Measurements from ENCODE around the gene DDX54. TPM values are rescaled to one million over a fixed set of nuclear protein-coding genes. Genes with fewer than 3 reads are reported as not detected.

The DDX54 gene
- total and polyA plus RNA-seq, 2 of the 8 experiments (the other 6 are each of a cell fraction or from before 2014, with no cell fraction given), result 64.9 to 113 TPM

GRCh38 chr12:113144806-113145205 is 40.5 kb downstream of the DDX54 start:
- H4K8ac ChIP-seq (ENCODE audit: extremely low read depth, insufficient read depth, low read length), result no peak overlapping the region
- H2BK5ac ChIP-seq (ENCODE audit: low read depth, low read length), result no peak overlapping the region
- peaks cover 1 to 12% (median 6%) of the 10 kb centered on the region in 4 experiments for H3K4me1 ChIP-seq (replicated peaks in 1 of 4; ENCODE audit: control insufficient read depth in 3 of 4, insufficient read depth in 4 of 4, low read length in 3 of 4)
- H3K4me2 ChIP-seq (ENCODE audit: insufficient read depth in 1 of 2, low read depth in 2 of 2, low read length in 2 of 2), result no peak overlapping the region
- TF ChIP-seq BCL11A (IDR thresholded peaks at IDR 0.05; ENCODE audit: low read depth in 2 of 2, low read length in 2 of 2) (no peak), ASH2L (IDR thresholded peaks at IDR 0.05; ENCODE audit: low read length) (no peak)
- H3K18ac ChIP-seq (ENCODE audit: extremely low read depth, low read length), result no peak overlapping the region
- H3K36me3 ChIP-seq (ENCODE audit: control insufficient read depth in 2 of 4, insufficient read depth in 4 of 4, low read length in 3 of 4), result no peaks in the 10 kb centered on the region
- H3K4ac ChIP-seq (replicated peaks; ENCODE audit: insufficient read length, low read depth, low read length), result no peak overlapping the region
- H3K9me3 ChIP-seq (ENCODE audit: insufficient read depth in 2 of 2, low read depth in 1 of 2, low read length in 1 of 2), result no peaks in the 10 kb centered on the region
- H3K23me2 ChIP-seq (ENCODE audit: low read depth, low read length), result peaks cover 2% of the 10 kb centered on the region; the same call in 1 of the 2 replicates
- no peak overlapping the region for H2BK15ac ChIP-seq (ENCODE audit: low read length)
- H4K91ac ChIP-seq (replicated peaks; ENCODE audit: insufficient read length, low read length), result no peak overlapping the region
- ChIA-PET CTCF (ENCODE audit: partially characterized antibody) (interaction anchor here (0.9 to 2.6 kb wide), 3 partner anchors 9 to 46 kb away, joined by 3 to 12 read pairs (median 3); partner anchors contain the start of gene RASAL1), POLR2A (ENCODE audit: partially characterized antibody) (interaction anchor here (1.7 to 2.1 kb wide), 2 partner anchors 10 kb away, joined by 7 to 8 read pairs; partner anchors contain the start of gene RASAL1)
- no peaks in the 10 kb centered on the region for H4K20me1 ChIP-seq (replicated peaks in 1 of 2; ENCODE audit: control insufficient read depth in 1 of 2, insufficient read depth in 2 of 2, low read length in 2 of 2)
- no peak overlapping the region for H3K9ac ChIP-seq (replicated peaks in 1 of 4; ENCODE audit: extremely low read depth in 1 of 4, low read depth in 3 of 4, low read length in 3 of 4)
- H3K4me3 ChIP-seq (ENCODE audit: extremely low read depth in 1 of 4, insufficient read depth in 2 of 4, low read depth in 3 of 4, low read length in 4 of 4), result no peak overlapping the region
- no peak overlapping the region for H2BK120ac ChIP-seq (replicated peaks; ENCODE audit: low read depth, low read length)
- no peak overlapping the region for H3K23ac ChIP-seq (ENCODE audit: insufficient read length)
- H3K79me2 ChIP-seq (ENCODE audit: control insufficient read depth in 1 of 2, insufficient read depth in 2 of 2, low read length in 2 of 2), result no peaks in the 10 kb centered on the region
- no peak for DNase-seq (ENCODE audit: low read depth in 1 of 2, low spot score in 2 of 2)
- FAIRE-seq, result no peak
- no peak overlapping the region for H2AFZ ChIP-seq (ENCODE audit: low read length)
- no peak overlapping the region for H3K14ac ChIP-seq (ENCODE audit: insufficient read length)
- H2AK5ac ChIP-seq (ENCODE audit: low read depth, low read length), result no peak overlapping the region
- H3K56ac ChIP-seq (replicated peaks; ENCODE audit: insufficient read length, low read depth, low read length), result no peak overlapping the region
- no peaks in the 10 kb centered on the region for H3K79me1 ChIP-seq (ENCODE audit: low read depth, low read length)
- no peak overlapping the region for H2BK12ac ChIP-seq (ENCODE audit: low read depth, low read length)
- no peak overlapping the region for H4K5ac ChIP-seq (ENCODE audit: insufficient read length, low read depth, low read length)
- H3K27ac ChIP-seq (ENCODE audit: low read depth, low read length), result no peak overlapping the region
- H2BK20ac ChIP-seq (ENCODE audit: low read length), result no peak overlapping the region
- WGBS, 2 experiments (ENCODE audit: extremely low coverage in 1 of 2, insufficient coverage in 1 of 2, insufficient read length in 1 of 2, insufficient replicate concordance in 2 of 2, low coverage in 1 of 2, low lambda C conversion rate in 2 of 2, missing lambda C conversion rate in 1 of 2), result 86% methylated on average over 5 of the region's 5 CpGs; no CpG with 5 or more reads in 1 of the 2 experiments
- no peaks in the 10 kb centered on the region for H3K27me3 ChIP-seq (replicated peaks in 1 of 4; ENCODE audit: control insufficient read depth in 3 of 4, extremely low read depth in 1 of 4, insufficient read depth in 3 of 4, low read length in 3 of 4)
